Trophoblast cell (in vitro differentiated cells and primary cell): ENCODE data around the gene PSMC3.

Source experiments
- DNase-seq, 2 donors: peaks; one replicate each; pipeline ENCODE4 v3.0.0-alpha.2; 2016
- H2AFZ ChIP-seq: 2 replicates; pipeline ENCODE4 v1.6.1; 2013; ENCODE audit warnings: low read length, moderate library complexity, mild to moderate bottlenecking; ENCODE audit not compliant: insufficient read depth, poor library complexity
- H2AK5ac ChIP-seq: 2 replicates; pipeline ENCODE4 v1.6.1; 2013; ENCODE audit warnings: mild to moderate bottlenecking, low read length
- H2BK120ac ChIP-seq: 2 replicates; pipeline ENCODE4 v1.6.1; 2013; ENCODE audit warnings: low read length, mild to moderate bottlenecking, moderate library complexity; ENCODE audit not compliant: insufficient read depth, poor library complexity
- H2BK12ac ChIP-seq: 2 replicates; pipeline ENCODE4 v1.6.1; 2013; ENCODE audit warnings: mild to moderate bottlenecking, low read length, moderate library complexity
- H2BK5ac ChIP-seq: 2 replicates; pipeline ENCODE4 v1.6.1; 2013; ENCODE audit warnings: low read length, low read depth, moderate library complexity, mild to moderate bottlenecking; ENCODE audit not compliant: poor library complexity
- H3K14ac ChIP-seq: 2 replicates; pipeline ENCODE4 v1.6.1; 2013; ENCODE audit warnings: mild to moderate bottlenecking, low read length
- H3K18ac ChIP-seq: 2 replicates; pipeline ENCODE4 v1.6.1; 2013; ENCODE audit warnings: mild to moderate bottlenecking, low read length
- H3K23ac ChIP-seq: 2 replicates; pipeline ENCODE4 v1.6.1; 2013; ENCODE audit warnings: low read length
- H3K27ac ChIP-seq: 2 replicates; pipeline ENCODE4 v1.5.1; 2013; ENCODE audit warnings: low read depth, mild to moderate bottlenecking, inconsistent platforms, low read length, moderate library complexity
- H3K27me3 ChIP-seq: 2 replicates; pipeline ENCODE4 v1.6.1; 2013; ENCODE audit warnings: inconsistent platforms, mild to moderate bottlenecking, low read length, moderate library complexity; ENCODE audit not compliant: insufficient read depth
- H3K36me3 ChIP-seq, 2 experiments: 1 replicate in 1 of 2; 2 replicates in 1 of 2; pipeline ENCODE4 v1.6.1; 2013; ENCODE audit warnings: low read length in 2 of 2, mild to moderate bottlenecking in 2 of 2, moderate library complexity in 1 of 2; ENCODE audit not compliant: insufficient read depth in 2 of 2, control insufficient read depth in 1 of 2
- H3K4ac ChIP-seq: 2 replicates; pipeline ENCODE4 v1.6.1; 2013; ENCODE audit warnings: low read depth, mild to moderate bottlenecking, low read length, moderate library complexity
- H3K4me1 ChIP-seq, 2 experiments: 1 replicate in 1 of 2; 2 replicates in 1 of 2; pipeline ENCODE4 v1.6.1; 2013; ENCODE audit warnings: low read length in 2 of 2, mild to moderate bottlenecking in 2 of 2, moderate library complexity in 1 of 2; ENCODE audit not compliant: insufficient read depth in 2 of 2, control insufficient read depth in 1 of 2
- H3K4me2 ChIP-seq: 2 replicates; pipeline ENCODE4 v1.6.1; 2013; ENCODE audit warnings: inconsistent platforms, mild to moderate bottlenecking, low read length, moderate library complexity
- H3K4me3 ChIP-seq: 2 replicates; pipeline ENCODE4 v1.5.1; 2013; ENCODE audit warnings: mild to moderate bottlenecking, low read depth, low read length, inconsistent platforms
- H3K79me1 ChIP-seq: one replicate; pipeline ENCODE4 v1.6.1; 2013; ENCODE audit warnings: low read length
- H3K79me2 ChIP-seq: 2 replicates; pipeline ENCODE4 v1.6.1; 2013; ENCODE audit warnings: low read length, mild to moderate bottlenecking; ENCODE audit not compliant: control insufficient read depth, insufficient read depth, poor library complexity
- H3K9ac ChIP-seq: 2 replicates; pipeline ENCODE4 v1.6.1; 2013; ENCODE audit warnings: mild to moderate bottlenecking, low read length
- H3K9me3 ChIP-seq: 2 replicates; pipeline ENCODE4 v1.6.1; 2013; ENCODE audit warnings: low read depth, mild to moderate bottlenecking, control low read depth, inconsistent platforms, low read length; ENCODE audit not compliant: insufficient read depth
- H4K12ac ChIP-seq: 2 replicates; pipeline ENCODE4 v1.6.1; 2013; ENCODE audit warnings: low read depth, mild to moderate bottlenecking, low read length, moderate library complexity
- H4K8ac ChIP-seq: 2 replicates; pipeline ENCODE4 v1.6.1; 2013; ENCODE audit warnings: low read depth, mild to moderate bottlenecking, low read length, moderate library complexity
- H4K91ac ChIP-seq: one replicate; pipeline ENCODE4 v1.6.1; 2013; ENCODE audit warnings: low read depth, mild to moderate bottlenecking, low read length, moderate library complexity
- WGBS: extraction: QIAGEN DNeasy Blood & Tissue Kit; methylation state at CpG from one replicate; pipeline ENCODE4 v1.1.7; 2013; ENCODE audit warnings: missing lambda C conversion rate; ENCODE audit not compliant: insufficient read length, insufficient coverage; ENCODE audit errors: extremely low coverage; 5-methylcytosine and 5-hydroxymethylcytosine counted together

The PSMC3 gene

GRCh38 chr11:47383071-47383470 lies 43.2 kb downstream of the PSMC3 start:
- Histone ChIP-seq H2AFZ (no peak overlapping the region), H2AK5ac (no peak overlapping the region)

GRCh38 chr11:47380078-47380477 lies 46.2 kb downstream of the PSMC3 start:
- Histone ChIP-seq H3K79me2 (no peaks in the 10 kb centered on the region), H3K9ac (no peak overlapping the region), H4K91ac (no peak overlapping the region), H2AK5ac (no peak overlapping the region), H3K27ac (no peak overlapping the region), H3K23ac (no peak overlapping the region), H3K4me1 (no peaks in the 10 kb centered on the region), H3K4me3 (no peak overlapping the region), H3K36me3 (no peaks in the 10 kb centered on the region), H2BK12ac (no peak overlapping the region), H4K8ac (no peak overlapping the region), H3K27me3 (no peaks in the 10 kb centered on the region), H3K4me2 (no peak overlapping the region), H4K12ac (no peak overlapping the region), H3K14ac (no peak overlapping the region), H2BK120ac (no peak overlapping the region), H3K18ac (no peak overlapping the region), H3K79me1 (no peaks in the 10 kb centered on the region), H2AFZ (no peak overlapping the region), H3K4ac (no peak overlapping the region), H3K9me3 (no peaks in the 10 kb centered on the region), H2BK5ac (no peak overlapping the region)
- WGBS: 100% methylated on average over 1 of the region's 2 CpGs
- no peak for DNase-seq

More at GRCh38 chr11:47383071-47383470, 43.2 kb downstream of the PSMC3 start:
- H3K23ac ChIP-seq: no peak overlapping the region
- H3K36me3 ChIP-seq: no peaks in the 10 kb centered on the region
- H4K91ac ChIP-seq: no peak overlapping the region
- no peak overlapping the region for H3K9ac ChIP-seq
- no peak overlapping the region for H3K4me3 ChIP-seq
- no peaks in the 10 kb centered on the region for H3K4me1 ChIP-seq
- no peak overlapping the region for H4K8ac ChIP-seq
- no peak overlapping the region for H2BK120ac ChIP-seq
- no peak overlapping the region for H3K4ac ChIP-seq
- H3K18ac ChIP-seq: no peak overlapping the region
- no peak overlapping the region for H2BK12ac ChIP-seq
- no peak overlapping the region for H2BK5ac ChIP-seq
- H3K27me3 ChIP-seq: no peaks in the 10 kb centered on the region
- H3K4me2 ChIP-seq: no peak overlapping the region
- WGBS: no CpG with 5 or more reads among the region's 4 CpGs
- no peak overlapping the region for H3K14ac ChIP-seq
- no peak overlapping the region for H3K27ac ChIP-seq
- no peaks in the 10 kb centered on the region for H3K79me1 ChIP-seq
- DNase-seq: no peak
- no peak overlapping the region for H4K12ac ChIP-seq
- no peaks in the 10 kb centered on the region for H3K9me3 ChIP-seq
- H3K79me2 ChIP-seq: no peaks in the 10 kb centered on the region

GRCh38 chr11:47379317-47379716 lies 46.9 kb downstream of the PSMC3 start:
- Histone ChIP-seq H3K18ac (no peak overlapping the region), H3K4ac (no peak overlapping the region), H2AFZ (no peak overlapping the region), H2AK5ac (no peak overlapping the region), H3K14ac (no peak overlapping the region), H4K91ac (no peak overlapping the region), H3K23ac (no peak overlapping the region), H4K12ac (no peak overlapping the region), H3K4me3 (no peak overlapping the region), H4K8ac (no peak overlapping the region), H3K79me2 (no peaks in the 10 kb centered on the region), H3K27ac (no peak overlapping the region), H3K4me2 (no peak overlapping the region), H2BK120ac (no peak overlapping the region), H3K79me1 (no peaks in the 10 kb centered on the region), H3K9me3 (no peaks in the 10 kb centered on the region), H3K36me3 (no peaks in the 10 kb centered on the region), H3K9ac (no peak overlapping the region), H3K4me1 (peaks cover 4% of the 10 kb centered on the region in 2 experiments), H2BK5ac (no peak overlapping the region), H3K27me3 (no peaks in the 10 kb centered on the region), H2BK12ac (no peak overlapping the region)
- DNase-seq: no peak
- no CpG with 5 or more reads among the region's 2 CpGs for WGBS

GRCh38 chr11:47378836-47379170 lies 47.4 kb downstream of the PSMC3 start:
- Histone ChIP-seq H3K27me3 (no peaks in the 10 kb centered on the region), H4K8ac (no peak overlapping the region), H3K27ac (no peak overlapping the region), H2BK120ac (no peak overlapping the region), H3K4me2 (no peak overlapping the region), H3K9ac (no peak overlapping the region), H3K4ac (no peak overlapping the region), H4K91ac (no peak overlapping the region), H3K23ac (no peak overlapping the region), H3K9me3 (no peaks in the 10 kb centered on the region), H3K4me3 (no peak overlapping the region), H3K79me1 (no peaks in the 10 kb centered on the region), H3K36me3 (no peaks in the 10 kb centered on the region), H2BK5ac (no peak overlapping the region), H2AFZ (no peak overlapping the region), H3K18ac (no peak overlapping the region), H4K12ac (no peak overlapping the region), H3K14ac (no peak overlapping the region), H3K79me2 (no peaks in the 10 kb centered on the region), H3K4me1 (peaks cover 5% of the 10 kb centered on the region in 2 experiments), H2BK12ac (no peak overlapping the region), H2AK5ac (no peak overlapping the region)
- DNase-seq: no peak
